Lower lobe of right lung (tissue), 2 donors: ENCODE measurements around the gene CTRB2. TPM values are rescaled to one million over a fixed set of nuclear protein-coding genes. Genes with fewer than 3 reads are reported as not detected.

Source experiments
- ATAC-seq, 2 donors: fragments of 200-7000 bp; cut with Tn5 transposase; one replicate each; pipeline ENCODE4 v1.9.1; 2020 to 2022; ENCODE audit warnings: mild to moderate bottlenecking in 2 of 2, moderate library complexity in 2 of 2
- DNase-seq: peaks from one replicate; pipeline ENCODE4 v3.0.0-alpha.2; 2020
- H3K27ac ChIP-seq: fragments of 200-600 bp; one replicate; pipeline ENCODE4 v1.8.0; 2022
- H3K27me3 ChIP-seq: fragments of 200-600 bp; one replicate; pipeline ENCODE4 v1.8.0; 2022; ENCODE audit warnings: low read depth
- H3K36me3 ChIP-seq: fragments of 200-600 bp; one replicate; pipeline ENCODE4 v1.8.0; 2022; ENCODE audit warnings: mild to moderate bottlenecking
- H3K4me1 ChIP-seq: fragments of 200-600 bp; one replicate; pipeline ENCODE4 v1.8.0; 2022
- H3K4me3 ChIP-seq: fragments of 200-600 bp; one replicate; pipeline ENCODE4 v1.8.0; 2022; ENCODE audit warnings: mild to moderate bottlenecking
- H3K9me3 ChIP-seq: fragments of 200-600 bp; one replicate; pipeline ENCODE4 v1.8.0; 2022
- CTCF ChIP-seq: fragments of 200-600 bp; IDR thresholded peaks from one replicate; pipeline ENCODE4 v1.8.0; 2022; ENCODE audit warnings: antibody characterized with exemption, mild to moderate bottlenecking
- intact Hi-C: fragments of 100-400 bp; cut with DNase I; formaldehyde crosslinking; loops from one replicate; pipeline ENCODE4 v1.11.0; 2022
- total RNA-seq: library from RNA; stranded (reverse); fragmentation: NEBNext Ultra II Directional; extraction: Animal tissue kit (Norgen Biotek cat#: 25700); gene quantifications from one replicate; pipeline ENCODE4 v1.2.1, GENCODE V29; 2021
- donor health status: DM: no; HTN: yes; CAD: no; lungs with severe emphysema.

The CTRB2 gene
- total RNA-seq, 1 donor from 2014 or later: 0.44 TPM

DNA sequence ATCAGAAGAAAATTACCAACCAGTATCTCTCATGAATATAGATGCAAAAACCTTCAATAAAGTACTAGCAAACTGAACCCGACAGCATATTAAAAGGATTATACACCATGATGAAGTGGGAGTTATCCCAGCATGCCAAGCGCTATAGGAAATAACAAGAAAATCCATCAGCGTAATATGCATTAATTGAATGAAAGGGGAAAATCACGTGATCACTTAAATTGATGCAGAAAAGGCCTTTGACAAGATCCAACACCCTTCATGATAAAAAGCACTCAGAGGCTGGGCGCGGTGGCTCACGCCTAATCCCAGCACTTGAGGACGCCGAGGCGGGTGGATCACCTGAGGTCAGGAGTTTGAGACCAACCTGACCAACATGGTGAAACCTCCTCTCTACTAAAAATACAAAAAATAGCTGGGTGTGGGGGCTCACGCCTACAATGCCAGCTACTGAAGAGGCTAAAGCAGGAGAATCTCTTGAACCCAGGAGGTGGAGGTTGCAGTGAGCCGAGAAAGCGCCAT is 4.8 kb downstream of the CTRB2 start:
- DNase-seq: peak; percentile 35
- no peak overlapping the region for H3K27ac ChIP-seq
- TF ChIP-seq CTCF: no peak
- intact Hi-C loops: no loop called here
- H3K4me3 ChIP-seq: no peak overlapping the region
- no peak for ATAC-seq
- H3K4me1 ChIP-seq: no peaks in the 10 kb centered on the region
- no peaks in the 10 kb centered on the region for H3K9me3 ChIP-seq
- H3K27me3 ChIP-seq: peaks cover 13% of the 10 kb centered on the region
- no peaks in the 10 kb centered on the region for H3K36me3 ChIP-seq

- DNase-seq (peak; percentile 41), ATAC-seq (no peak)
- H3K27me3 ChIP-seq: peaks cover 22% of the 10 kb centered on the region
- H3K9me3 ChIP-seq: no peaks in the 10 kb centered on the region
- no peaks in the 10 kb centered on the region for H3K36me3 ChIP-seq
- H3K4me3 ChIP-seq: no peak overlapping the region
- H3K27ac ChIP-seq: no peak overlapping the region
- intact Hi-C loops: no loop called here
- TF ChIP-seq CTCF: no peak
- H3K4me1 ChIP-seq: no peaks in the 10 kb centered on the region
Measured at GRCh38 chr16:75198135-75198600, 8.8 kb downstream of the CTRB2 start.

GRCh38 chr16:75197522-75198134 is 9.3 kb downstream of the CTRB2 start:
- H3K27ac ChIP-seq: no peak overlapping the region
- H3K36me3 ChIP-seq: no peaks in the 10 kb centered on the region
- H3K27me3 ChIP-seq: peaks cover 22% of the 10 kb centered on the region
- no peak for TF ChIP-seq CTCF
- DNase-seq (peak; percentile 16), ATAC-seq (no peak)
- no peaks in the 10 kb centered on the region for H3K9me3 ChIP-seq
- no peak overlapping the region for H3K4me3 ChIP-seq
- intact Hi-C loops: no loop called here
- H3K4me1 ChIP-seq: no peaks in the 10 kb centered on the region

- no peak for ATAC-seq
- intact Hi-C loops: no loop called here
- Histone ChIP-seq H3K27me3 (peaks cover 22% of the 10 kb centered on the region), H3K4me3 (no peak overlapping the region), H3K36me3 (no peaks in the 10 kb centered on the region), H3K4me1 (no peaks in the 10 kb centered on the region), H3K9me3 (no peaks in the 10 kb centered on the region), H3K27ac (no peak overlapping the region)
- no peak for TF ChIP-seq CTCF
- DNase-seq: peak; percentile 14
Measured at GRCh38 chr16:75196836-75197235, 10.1 kb downstream of the CTRB2 start.

DNA sequence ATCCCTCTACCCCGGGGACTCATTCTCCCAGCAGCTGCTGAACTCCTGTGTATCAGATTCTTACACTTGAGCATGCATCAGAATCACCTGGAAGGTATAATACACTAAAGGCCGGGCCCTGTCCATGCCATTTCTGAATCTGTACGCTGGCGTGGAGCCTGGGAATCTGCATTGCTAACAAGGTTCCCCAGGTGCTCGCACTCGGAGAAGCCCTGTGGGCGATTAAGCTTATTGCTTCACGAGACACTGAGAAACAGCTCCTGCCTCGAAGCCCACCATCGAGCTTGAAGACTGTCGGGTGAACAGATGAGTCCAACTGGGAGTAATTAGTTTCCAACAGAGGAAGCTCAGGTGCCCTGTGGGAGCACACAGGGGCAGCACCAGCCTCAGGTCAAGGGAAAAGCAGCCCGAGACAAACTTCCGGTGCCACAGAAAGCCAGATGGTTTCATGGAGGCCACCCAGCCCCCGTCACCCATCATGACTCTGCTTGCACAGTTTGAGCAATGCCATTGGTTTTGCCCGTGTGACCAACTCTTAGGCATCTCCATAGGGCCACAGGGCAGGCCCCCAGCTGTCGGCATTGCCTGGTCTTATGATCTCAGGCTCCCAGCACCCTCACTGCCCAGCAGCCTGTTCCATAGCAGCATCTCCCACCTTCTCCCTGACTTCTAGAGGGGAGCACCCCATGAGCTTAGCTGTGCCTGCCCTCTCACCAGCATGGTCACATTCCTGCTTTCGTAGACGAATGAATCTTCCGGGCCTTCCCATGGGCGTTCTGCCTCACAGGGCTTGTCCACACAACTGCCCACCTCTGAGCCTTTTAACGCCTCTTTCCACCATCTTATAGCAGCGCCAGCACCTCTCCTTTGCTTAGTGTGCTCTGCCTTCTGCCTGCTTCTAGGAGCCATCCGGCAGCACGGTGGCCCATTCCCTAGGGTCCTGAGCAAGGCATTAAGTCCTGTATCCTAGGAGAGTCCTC is 10.9 kb downstream of the CTRB2 start:
- no peaks in the 10 kb centered on the region for H3K4me1 ChIP-seq
- no peak overlapping the region for H3K27ac ChIP-seq
- no peaks in the 10 kb centered on the region for H3K9me3 ChIP-seq
- no peak for ATAC-seq
- H3K4me3 ChIP-seq: no peak overlapping the region
- TF ChIP-seq CTCF: no peak
- H3K36me3 ChIP-seq: no peaks in the 10 kb centered on the region
- intact Hi-C loops: no loop called here
- DNase-seq: peak; percentile 38
- H3K27me3 ChIP-seq: peaks cover 22% of the 10 kb centered on the region
